Measurements from ENCODE around the gene SSBP3. TPM values are rescaled to one million over a fixed set of nuclear protein-coding genes. Genes with fewer than 3 reads are reported as not detected.

Gene SSBP3
- total and polyA plus RNA-seq, 9 of the 15 experiments (the other 6 are each of a cell fraction or from before 2014, with no cell fraction given) = 8.7 to 108 (median 33.8) TPM

DNA sequence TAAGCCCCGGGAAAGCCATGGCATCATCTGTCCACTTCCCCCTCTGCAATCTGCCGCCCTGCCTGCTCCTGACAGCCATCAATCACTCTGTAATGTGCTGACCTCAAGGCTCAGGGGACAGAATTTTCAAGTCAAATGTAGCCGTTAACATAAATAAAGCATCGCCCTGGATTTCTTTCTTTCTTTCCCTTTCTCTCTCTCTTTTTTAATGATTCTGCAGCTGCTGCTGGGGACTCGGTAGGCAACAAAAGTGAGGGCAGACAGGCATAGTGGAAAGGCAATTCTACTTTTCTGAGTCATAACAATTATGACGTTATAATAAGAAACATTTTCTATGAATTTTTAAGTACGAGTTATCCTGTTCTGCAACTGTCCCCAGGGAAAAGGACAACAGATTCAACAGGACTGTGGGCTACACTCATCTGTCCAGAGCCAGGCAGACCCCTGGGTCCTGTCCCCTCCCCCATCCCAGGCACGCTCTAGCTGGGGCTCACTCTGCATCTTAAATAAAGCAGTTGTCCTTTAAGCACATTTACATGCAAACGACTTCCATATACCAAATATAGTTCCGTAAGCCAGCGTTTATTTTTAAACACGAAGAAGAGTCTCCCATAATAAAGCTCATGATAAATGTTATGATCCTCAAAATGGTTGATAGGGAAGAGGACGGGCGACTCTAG lies 78.7 kb downstream of the SSBP3 start (continued):
- TF ChIP-seq, protein P1, sequence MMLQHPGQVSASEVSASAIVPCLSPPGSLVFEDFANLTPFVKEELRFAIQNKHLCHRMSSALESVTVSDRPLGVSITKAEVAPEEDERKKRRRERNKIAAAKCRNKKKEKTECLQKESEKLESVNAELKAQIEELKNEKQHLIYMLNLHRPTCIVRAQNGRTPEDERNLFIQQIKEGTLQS (IDR thresholded peaks at IDR 0.05) = peak; percentile 50; the same call in 1 of the 2 replicates
- TF ChIP-seq, protein P1 (CRISPR knock-in tag; conservative IDR thresholded peaks at IDR 0.05) = no peak
- TF ChIP-seq RFX7 (CRISPR knock-in tag; IDR thresholded peaks at IDR 0.05) (no peak), SNIP1 (IDR thresholded peaks at IDR 0.05; ENCODE audit: low read depth) (no peak), MEIS2 (IDR thresholded peaks at IDR 0.05; ENCODE audit: partially characterized antibody) (peak; percentile 99), BCOR (IDR thresholded peaks at IDR 0.05) (no peak), ESRRA (IDR thresholded peaks at IDR 0.05; ENCODE audit: borderline replicate concordance, low read depth) (peak; percentile 26; the same call in 1 of the 2 replicates), HNRNPK (IDR thresholded peaks at IDR 0.05; ENCODE audit: low read depth, low read length, poor library complexity, severe bottlenecking) (no peak), HNRNPH1 (optimal IDR thresholded peaks at IDR 0.05; ENCODE audit: low read depth, low read length) (no peak), ATF7 (IDR thresholded peaks at IDR 0.05) (peak; percentile 53; the same call in 1 of the 2 replicates), POLR3A (IDR thresholded peaks at IDR 0.05; ENCODE audit: borderline replicate concordance, extremely low read depth, insufficient read depth, insufficient read length) (no peak), PRMT5 (CRISPR knock-in tag; IDR thresholded peaks at IDR 0.05) (no peak), TRIM24 (IDR thresholded peaks at IDR 0.05) (no peak), MAZ (CRISPR knock-in tag; conservative IDR thresholded peaks at IDR 0.05 in 1 of 2, IDR thresholded peaks at IDR 0.05 in 1 of 2) (0 out of 4 replicates have a peak, but pooled peaks of 1 of the 2 experiments have one; percentile 15), ZNF696 (CRISPR knock-in tag; conservative IDR thresholded peaks at IDR 0.05) (no peak), RBM22 (IDR thresholded peaks at IDR 0.05; ENCODE audit: low read depth, low read length, poor library complexity, severe bottlenecking) (no peak), SRSF9 (IDR thresholded peaks at IDR 0.05; ENCODE audit: borderline replicate concordance, low read depth, low read length) (no peak)
- TF ChIP-seq, protein P2, sequence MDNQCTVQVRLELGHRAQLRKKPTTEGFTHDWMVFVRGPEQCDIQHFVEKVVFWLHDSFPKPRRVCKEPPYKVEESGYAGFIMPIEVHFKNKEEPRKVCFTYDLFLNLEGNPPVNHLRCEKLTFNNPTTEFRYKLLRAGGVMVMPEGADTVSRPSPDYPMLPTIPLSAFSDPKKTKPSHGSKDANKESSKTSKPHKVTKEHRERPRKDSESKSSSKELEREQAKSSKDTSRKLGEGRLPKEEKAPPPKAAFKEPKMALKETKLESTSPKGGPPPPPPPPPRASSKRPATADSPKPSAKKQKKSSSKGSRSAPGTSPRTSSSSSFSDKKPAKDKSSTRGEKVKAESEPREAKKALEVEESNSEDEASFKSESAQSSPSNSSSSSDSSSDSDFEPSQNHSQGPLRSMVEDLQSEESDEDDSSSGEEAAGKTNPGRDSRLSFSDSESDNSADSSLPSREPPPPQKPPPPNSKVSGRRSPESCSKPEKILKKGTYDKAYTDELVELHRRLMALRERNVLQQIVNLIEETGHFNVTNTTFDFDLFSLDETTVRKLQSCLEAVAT (IDR thresholded peaks at IDR 0.05) = peak in 1 of 2 experiments; percentile 46; a peak in 1 of 4 replicates
